HCT116 (cell line): ENCODE measurements around the gene USP15.

Experiments
- ATF3 ChIP-seq: IDR thresholded peaks from 2 replicates; pipeline ENCODE4 v1.6.1; 2012
- CEBPB ChIP-seq: IDR thresholded peaks from 2 replicates; pipeline ENCODE4 v1.6.1; 2012; ENCODE audit warnings: low read depth
- CTCF ChIP-seq, 3 experiments: fragments of 200-600 bp in 1 of 3; sonication (generic) in 1 of 3; IDR thresholded peaks in 2 of 3; conservative IDR thresholded peaks in 1 of 3; 2 replicates each; pipeline ENCODE4 v1.5.1; 2012 to 2017; ENCODE audit warnings: low read depth in 2 of 3, low read length in 2 of 3, antibody characterized with exemption in 1 of 3, borderline replicate concordance in 1 of 3, control low read depth in 1 of 3, mild to moderate bottlenecking in 1 of 3, mixed read lengths in 1 of 3, mixed run types in 1 of 3, moderate library complexity in 1 of 3; ENCODE audit not compliant: insufficient read depth in 1 of 3
- EZH2phosphoT487 ChIP-seq: fragments of 200-600 bp; IDR thresholded peaks from 2 replicates; pipeline ENCODE4 v1.6.1; 2018; ENCODE audit warnings: antibody characterized with exemption, borderline replicate concordance
- FOSL1 ChIP-seq: IDR thresholded peaks from 2 replicates; pipeline ENCODE4 v1.6.1; 2012; ENCODE audit warnings: low read depth
- POLR2A ChIP-seq: IDR thresholded peaks from 2 replicates; pipeline ENCODE4 v1.7.0; 2011; ENCODE audit warnings: borderline replicate concordance; ENCODE audit not compliant: insufficient read depth, insufficient read length; ENCODE audit errors: extremely low read depth
- POLR2AphosphoS5 ChIP-seq: IDR thresholded peaks from 2 replicates; pipeline ENCODE4 v1.6.1; 2011; ENCODE audit warnings: mild to moderate bottlenecking, low read depth, low read length, moderate library complexity
- RAD21 ChIP-seq: IDR thresholded peaks from 2 replicates; pipeline ENCODE4 v1.6.1; 2012; ENCODE audit warnings: low read depth, mild to moderate bottlenecking
- SP1 ChIP-seq: IDR thresholded peaks from 2 replicates; pipeline ENCODE4 v1.6.1; 2012; ENCODE audit warnings: low read depth
- ZFX ChIP-seq: fragments of 450-650 bp; IDR thresholded peaks from 2 replicates; pipeline ENCODE4 v1.6.1; 2017
- ZNF274 ChIP-seq: fragments of 200-500 bp; sonication (Bioruptor generic); IDR thresholded peaks from 2 replicates; pipeline ENCODE4 v1.6.1; 2014; ENCODE audit warnings: mild to moderate bottlenecking, low read depth, low read length, inconsistent platforms
- TF ChIP-seq, protein P1 (sequence below): IDR thresholded peaks from 2 replicates; pipeline ENCODE4 v1.6.1; 2012; ENCODE audit warnings: low read depth
- TF ChIP-seq, protein P2 (sequence below): IDR thresholded peaks from 2 replicates; pipeline ENCODE4 v1.6.1; 2012

DNA sequence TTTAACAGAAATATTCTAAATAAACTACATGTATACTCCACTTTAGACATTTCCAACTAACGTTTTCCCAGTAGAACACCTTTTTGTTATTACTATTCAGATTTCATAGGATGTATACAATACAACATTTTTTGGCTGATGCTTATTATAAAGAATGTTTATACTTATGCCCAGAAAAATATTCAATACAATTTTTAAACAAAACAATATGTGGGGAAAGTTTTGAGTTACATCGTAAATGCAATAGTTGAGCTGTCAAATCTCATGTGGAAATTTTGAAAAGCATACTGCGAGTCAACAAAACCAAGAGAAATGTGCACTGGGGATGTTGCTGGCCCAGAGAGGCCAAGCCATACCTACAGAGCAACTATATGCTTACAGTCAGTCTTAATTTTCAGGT lies 188.2 kb downstream of the USP15 start:
- TF ChIP-seq POLR2A = no peak
- TF ChIP-seq CTCF (IDR thresholded peaks at IDR 0.05 in 2 of 3, conservative IDR thresholded peaks at IDR 0.05 in 1 of 3; ENCODE audit: borderline replicate concordance in 1 of 3, insufficient read depth in 1 of 3, low read depth in 2 of 3, low read length in 2 of 3) = no peak
- TF ChIP-seq CEBPB = no peak
- no peak for TF ChIP-seq RAD21
- no peak for TF ChIP-seq ZFX
- no peak for TF ChIP-seq ATF3
- no peak for TF ChIP-seq POLR2AphosphoS5
- TF ChIP-seq, protein P1, sequence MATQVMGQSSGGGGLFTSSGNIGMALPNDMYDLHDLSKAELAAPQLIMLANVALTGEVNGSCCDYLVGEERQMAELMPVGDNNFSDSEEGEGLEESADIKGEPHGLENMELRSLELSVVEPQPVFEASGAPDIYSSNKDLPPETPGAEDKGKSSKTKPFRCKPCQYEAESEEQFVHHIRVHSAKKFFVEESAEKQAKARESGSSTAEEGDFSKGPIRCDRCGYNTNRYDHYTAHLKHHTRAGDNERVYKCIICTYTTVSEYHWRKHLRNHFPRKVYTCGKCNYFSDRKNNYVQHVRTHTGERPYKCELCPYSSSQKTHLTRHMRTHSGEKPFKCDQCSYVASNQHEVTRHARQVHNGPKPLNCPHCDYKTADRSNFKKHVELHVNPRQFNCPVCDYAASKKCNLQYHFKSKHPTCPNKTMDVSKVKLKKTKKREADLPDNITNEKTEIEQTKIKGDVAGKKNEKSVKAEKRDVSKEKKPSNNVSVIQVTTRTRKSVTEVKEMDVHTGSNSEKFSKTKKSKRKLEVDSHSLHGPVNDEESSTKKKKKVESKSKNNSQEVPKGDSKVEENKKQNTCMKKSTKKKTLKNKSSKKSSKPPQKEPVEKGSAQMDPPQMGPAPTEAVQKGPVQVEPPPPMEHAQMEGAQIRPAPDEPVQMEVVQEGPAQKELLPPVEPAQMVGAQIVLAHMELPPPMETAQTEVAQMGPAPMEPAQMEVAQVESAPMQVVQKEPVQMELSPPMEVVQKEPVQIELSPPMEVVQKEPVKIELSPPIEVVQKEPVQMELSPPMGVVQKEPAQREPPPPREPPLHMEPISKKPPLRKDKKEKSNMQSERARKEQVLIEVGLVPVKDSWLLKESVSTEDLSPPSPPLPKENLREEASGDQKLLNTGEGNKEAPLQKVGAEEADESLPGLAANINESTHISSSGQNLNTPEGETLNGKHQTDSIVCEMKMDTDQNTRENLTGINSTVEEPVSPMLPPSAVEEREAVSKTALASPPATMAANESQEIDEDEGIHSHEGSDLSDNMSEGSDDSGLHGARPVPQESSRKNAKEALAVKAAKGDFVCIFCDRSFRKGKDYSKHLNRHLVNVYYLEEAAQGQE = no peak
- TF ChIP-seq SP1 = no peak
- TF ChIP-seq ZNF274 = no peak
- no peak for TF ChIP-seq EZH2phosphoT487
- TF ChIP-seq, protein P2, sequence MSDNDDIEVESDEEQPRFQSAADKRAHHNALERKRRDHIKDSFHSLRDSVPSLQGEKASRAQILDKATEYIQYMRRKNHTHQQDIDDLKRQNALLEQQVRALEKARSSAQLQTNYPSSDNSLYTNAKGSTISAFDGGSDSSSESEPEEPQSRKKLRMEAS = no peak
- no peak for TF ChIP-seq FOSL1
